AG09309 (cell line): Measurements from ENCODE around the gene KCNAB2.
"Not testable (repeated sequence)": the region's sequence is repeated elsewhere in the genome, so short reads cannot be mapped to it uniquely, and the experiment has no call there.

Experiments used
- DNase-seq: peaks from one replicate; pipeline ENCODE4 v3.0.0-alpha.2; 2010; ENCODE audit warnings: low read depth
- H3K4me3 ChIP-seq: 2 replicates; pipeline ENCODE4 v1.5.1; 2011; ENCODE audit warnings: mild to moderate bottlenecking, low read depth, low read length, moderate library complexity; ENCODE audit not compliant: control insufficient read depth
- TF ChIP-seq, protein P1 (sequence below): IDR thresholded peaks from 2 replicates; pipeline ENCODE4 v1.5.1; 2011; ENCODE audit warnings: mild to moderate bottlenecking, low read depth, low read length, inconsistent platforms; ENCODE audit not compliant: insufficient read depth, control insufficient read depth; ENCODE audit errors: missing control alignments

The KCNAB2 gene

DNA sequence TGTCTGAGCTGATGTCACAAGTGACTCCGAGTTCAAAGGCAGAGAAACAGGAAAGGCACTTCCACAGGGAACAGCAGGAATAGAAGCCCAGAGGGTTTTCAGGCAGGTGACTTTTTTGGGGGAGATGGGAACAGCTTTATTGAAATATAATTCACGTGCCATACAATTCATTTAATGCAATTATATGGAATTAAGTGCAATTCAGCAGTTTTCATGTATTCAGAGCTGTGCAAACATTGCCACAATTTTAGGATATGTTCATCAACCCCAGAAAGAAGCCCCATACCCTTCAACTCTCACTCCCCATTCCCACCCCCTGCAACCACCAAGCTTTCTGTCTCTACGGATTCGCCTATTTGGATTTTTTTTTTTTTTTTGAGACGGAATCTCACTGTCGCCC lies 17.0 kb downstream of the KCNAB2 start:
- TF ChIP-seq, protein P1, sequence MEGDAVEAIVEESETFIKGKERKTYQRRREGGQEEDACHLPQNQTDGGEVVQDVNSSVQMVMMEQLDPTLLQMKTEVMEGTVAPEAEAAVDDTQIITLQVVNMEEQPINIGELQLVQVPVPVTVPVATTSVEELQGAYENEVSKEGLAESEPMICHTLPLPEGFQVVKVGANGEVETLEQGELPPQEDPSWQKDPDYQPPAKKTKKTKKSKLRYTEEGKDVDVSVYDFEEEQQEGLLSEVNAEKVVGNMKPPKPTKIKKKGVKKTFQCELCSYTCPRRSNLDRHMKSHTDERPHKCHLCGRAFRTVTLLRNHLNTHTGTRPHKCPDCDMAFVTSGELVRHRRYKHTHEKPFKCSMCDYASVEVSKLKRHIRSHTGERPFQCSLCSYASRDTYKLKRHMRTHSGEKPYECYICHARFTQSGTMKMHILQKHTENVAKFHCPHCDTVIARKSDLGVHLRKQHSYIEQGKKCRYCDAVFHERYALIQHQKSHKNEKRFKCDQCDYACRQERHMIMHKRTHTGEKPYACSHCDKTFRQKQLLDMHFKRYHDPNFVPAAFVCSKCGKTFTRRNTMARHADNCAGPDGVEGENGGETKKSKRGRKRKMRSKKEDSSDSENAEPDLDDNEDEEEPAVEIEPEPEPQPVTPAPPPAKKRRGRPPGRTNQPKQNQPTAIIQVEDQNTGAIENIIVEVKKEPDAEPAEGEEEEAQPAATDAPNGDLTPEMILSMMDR = no peak
- H3K4me3 ChIP-seq = no peak overlapping the region
- DNase-seq = no peak

DNA sequence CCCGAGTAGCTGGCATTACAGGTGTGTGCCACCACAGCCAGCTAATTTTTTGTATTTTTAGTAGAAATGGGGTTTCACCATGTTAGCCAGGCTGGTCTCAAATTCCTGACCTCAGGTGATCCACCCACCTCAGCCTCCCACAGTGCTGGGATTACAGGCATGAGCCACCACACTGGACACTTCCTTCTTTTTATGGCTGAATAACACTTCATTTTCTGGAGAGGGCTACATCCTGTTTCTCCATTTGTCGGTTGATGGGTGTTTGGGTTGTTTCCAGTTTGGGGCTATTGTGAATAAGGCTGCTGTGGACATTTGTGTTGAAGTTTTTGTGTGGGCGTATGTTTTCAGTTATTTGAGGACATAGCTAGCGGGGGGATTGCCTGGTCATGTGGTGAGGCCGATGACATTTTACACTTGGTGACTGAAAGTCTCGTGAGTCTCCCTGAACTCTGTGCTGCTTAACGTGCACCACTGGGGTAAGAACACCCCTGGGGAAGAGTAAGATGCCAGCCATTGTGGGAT lies 17.9 kb downstream of the KCNAB2 start:
- not testable (repeated sequence) for H3K4me3 ChIP-seq

DNA sequence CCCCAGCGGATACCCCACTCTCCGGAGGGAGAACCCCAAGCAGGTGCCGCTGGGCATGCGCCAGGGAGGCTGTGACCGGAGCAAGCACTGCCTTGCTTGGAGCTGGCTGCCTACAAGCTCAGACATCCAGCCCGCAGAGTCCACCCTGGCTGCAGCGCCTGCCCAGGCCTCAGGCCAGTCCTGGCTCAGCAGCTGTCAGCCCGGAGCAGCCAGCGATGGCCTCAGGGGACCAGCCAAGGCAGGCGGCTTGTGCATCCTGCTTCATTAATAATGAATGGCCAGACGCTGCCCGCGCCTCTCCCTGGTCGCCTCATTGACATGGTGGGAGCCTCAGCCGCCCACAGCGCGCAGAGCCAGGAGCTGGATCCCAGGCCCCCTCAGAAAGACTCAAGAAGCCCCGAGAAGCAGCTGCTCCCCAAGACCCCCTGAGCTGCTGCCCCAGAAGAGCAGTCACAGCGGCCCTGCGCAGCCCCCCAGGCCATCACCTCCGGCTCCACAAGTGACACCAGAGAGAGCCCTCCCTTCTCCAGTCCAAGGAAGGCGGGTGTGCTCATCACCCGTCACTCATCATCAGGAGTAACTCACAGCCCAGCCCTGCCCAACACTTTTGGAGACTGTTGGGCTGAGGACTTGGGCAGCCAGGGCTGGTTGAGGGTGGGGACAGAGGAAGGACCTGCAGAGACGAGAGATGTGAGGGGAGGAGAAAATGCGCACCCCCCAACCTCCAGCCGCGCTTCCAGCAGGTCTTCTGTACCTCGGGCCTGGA lies 19.6 kb downstream of the KCNAB2 start:
- no peak overlapping the region for H3K4me3 ChIP-seq
- DNase-seq = no peak

More for the DNA sequence above, 17.9 kb downstream of the KCNAB2 start:
- DNase-seq = not testable (repeated sequence)

DNA sequence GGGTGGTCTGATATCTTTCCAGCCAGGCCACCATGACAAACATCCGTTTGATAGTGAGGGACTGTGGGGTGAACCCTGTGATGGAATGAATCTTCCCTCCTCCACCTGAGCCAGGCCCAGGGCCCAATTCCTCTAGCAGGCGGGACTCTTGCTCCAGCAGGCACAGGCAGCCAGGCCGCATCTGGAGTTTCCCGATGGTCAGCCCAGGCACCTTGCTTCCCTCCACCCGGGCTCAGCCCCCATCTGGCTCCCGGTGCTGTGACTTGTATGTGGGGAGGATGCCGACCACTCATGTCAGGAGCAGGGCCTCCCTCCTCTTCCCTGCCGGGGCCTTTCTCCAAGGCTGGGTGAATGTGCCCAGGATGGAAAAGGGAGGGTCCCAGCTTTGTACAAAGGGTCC lies 21.0 kb downstream of the KCNAB2 start:
- no peak for DNase-seq
- TF ChIP-seq, protein P1 = no peak

More for the DNA sequence above, 19.6 kb downstream of the KCNAB2 start:
- TF ChIP-seq, protein P1 = no peak

DNA sequence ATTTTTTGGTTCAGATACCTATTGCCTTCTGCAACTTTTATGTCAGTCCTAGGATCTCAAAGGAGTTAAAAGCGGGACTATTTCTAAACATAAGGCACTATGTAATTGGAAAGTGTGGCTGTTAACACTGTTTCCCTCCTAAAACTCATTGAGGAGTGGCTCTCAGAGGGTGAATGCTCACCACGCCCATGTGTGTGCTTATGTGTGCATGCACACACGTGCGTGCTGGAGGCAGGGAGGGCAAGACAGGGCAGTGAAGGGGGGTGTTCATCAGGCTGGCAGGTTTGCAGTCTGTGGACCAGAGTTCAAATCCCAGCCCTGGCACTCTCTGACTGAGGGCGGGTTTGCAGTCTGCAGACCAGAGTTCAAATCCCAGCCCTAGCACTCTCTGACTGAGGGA lies 22.4 kb downstream of the KCNAB2 start:
- TF ChIP-seq, protein P1 = no peak
- no peak for DNase-seq
- no peak overlapping the region for H3K4me3 ChIP-seq

More for the DNA sequence above, 21.0 kb downstream of the KCNAB2 start:
- no peak overlapping the region for H3K4me3 ChIP-seq

DNA sequence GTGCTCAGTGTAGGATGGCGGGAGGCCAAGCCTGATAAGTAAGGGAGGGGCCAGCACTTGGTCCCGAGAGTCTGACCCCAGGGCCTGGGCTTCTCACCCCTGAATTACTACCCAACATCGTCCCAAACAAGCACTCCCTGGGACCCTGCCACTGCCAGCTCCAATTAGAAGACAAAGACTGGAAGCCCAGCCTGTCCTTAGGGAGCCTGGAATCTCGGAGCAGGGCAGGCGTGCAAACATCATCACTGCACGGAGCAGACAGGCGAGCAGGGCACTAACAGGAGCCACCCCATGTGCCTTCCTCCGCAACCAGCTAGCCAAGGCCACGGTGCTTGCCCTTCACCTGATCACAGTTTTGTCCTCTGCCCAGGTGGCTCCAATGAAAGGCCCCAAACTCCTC lies 23.2 kb downstream of the KCNAB2 start:
- TF ChIP-seq, protein P1 = no peak
- H3K4me3 ChIP-seq = no peak overlapping the region
- no peak for DNase-seq

DNA sequence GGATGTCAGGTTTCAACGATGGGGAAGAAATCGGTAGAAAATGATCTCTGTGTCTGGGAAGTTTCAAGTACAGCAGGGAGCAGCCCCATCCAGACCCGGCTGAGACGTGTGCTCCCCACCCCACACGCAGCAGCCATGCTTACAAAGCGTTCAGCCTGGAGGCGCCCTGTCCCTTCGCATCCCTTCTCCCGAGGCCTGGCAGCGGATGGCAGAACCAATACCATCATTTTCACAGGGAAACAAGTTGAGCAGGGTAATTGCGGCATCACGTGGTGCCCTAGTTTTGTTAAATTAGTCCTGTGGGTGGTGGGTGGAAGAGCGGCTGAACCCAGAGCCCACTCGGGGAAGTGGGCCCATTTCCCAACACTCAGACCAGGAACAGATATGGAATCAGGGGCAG lies 23.9 kb downstream of the KCNAB2 start:
- H3K4me3 ChIP-seq = no peak overlapping the region
- TF ChIP-seq, protein P1 = no peak
- DNase-seq = no peak
